ENCODE results near the gene HK2.

The HK2 gene

DNA sequence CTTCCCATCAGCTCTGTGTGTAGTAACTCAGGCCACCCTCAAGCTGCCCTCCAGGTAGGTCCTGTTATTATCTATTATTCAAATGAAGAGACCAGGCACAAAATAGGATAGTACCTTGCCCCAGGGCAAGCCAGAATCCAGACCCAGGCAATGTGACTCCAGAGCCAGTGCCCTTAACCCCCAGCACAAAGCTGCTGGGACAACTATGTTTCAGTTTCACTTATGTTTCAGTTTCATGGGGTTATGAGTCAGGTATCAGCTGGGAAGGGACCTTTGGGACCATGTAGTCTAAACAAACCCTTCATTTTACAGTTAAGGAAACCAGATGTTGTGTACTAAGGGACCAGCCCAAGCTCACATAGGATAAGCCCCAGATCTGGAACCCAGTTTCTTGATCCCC is 10.0 kb downstream of the HK2 start:
- no peak overlapping the region for H3K4me3 ChIP-seq (replicated peaks; ENCODE audit: insufficient read depth, low read length)
- DNase-seq (ENCODE audit: low read depth in 1 of 2, low spot score in 1 of 2) = no peak
- H3K27me3 ChIP-seq (ENCODE audit: insufficient read depth, poor library complexity, severe bottlenecking) = no peaks in the 10 kb centered on the region
- no peak for TF ChIP-seq SPI1 (IDR thresholded peaks at IDR 0.05; ENCODE audit: borderline replicate concordance, low read depth)
- no peak for TF ChIP-seq POLR2AphosphoS5 (IDR thresholded peaks at IDR 0.05; ENCODE audit: low read depth)
- TF ChIP-seq GABPA (IDR thresholded peaks at IDR 0.05; ENCODE audit: low read depth) = no peak
- TF ChIP-seq REST (IDR thresholded peaks at IDR 0.05; ENCODE audit: insufficient replicate concordance, low read depth) = no peak
- TF ChIP-seq, protein P1, sequence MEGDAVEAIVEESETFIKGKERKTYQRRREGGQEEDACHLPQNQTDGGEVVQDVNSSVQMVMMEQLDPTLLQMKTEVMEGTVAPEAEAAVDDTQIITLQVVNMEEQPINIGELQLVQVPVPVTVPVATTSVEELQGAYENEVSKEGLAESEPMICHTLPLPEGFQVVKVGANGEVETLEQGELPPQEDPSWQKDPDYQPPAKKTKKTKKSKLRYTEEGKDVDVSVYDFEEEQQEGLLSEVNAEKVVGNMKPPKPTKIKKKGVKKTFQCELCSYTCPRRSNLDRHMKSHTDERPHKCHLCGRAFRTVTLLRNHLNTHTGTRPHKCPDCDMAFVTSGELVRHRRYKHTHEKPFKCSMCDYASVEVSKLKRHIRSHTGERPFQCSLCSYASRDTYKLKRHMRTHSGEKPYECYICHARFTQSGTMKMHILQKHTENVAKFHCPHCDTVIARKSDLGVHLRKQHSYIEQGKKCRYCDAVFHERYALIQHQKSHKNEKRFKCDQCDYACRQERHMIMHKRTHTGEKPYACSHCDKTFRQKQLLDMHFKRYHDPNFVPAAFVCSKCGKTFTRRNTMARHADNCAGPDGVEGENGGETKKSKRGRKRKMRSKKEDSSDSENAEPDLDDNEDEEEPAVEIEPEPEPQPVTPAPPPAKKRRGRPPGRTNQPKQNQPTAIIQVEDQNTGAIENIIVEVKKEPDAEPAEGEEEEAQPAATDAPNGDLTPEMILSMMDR (IDR thresholded peaks at IDR 0.05; ENCODE audit: insufficient read depth, low read length) = no peak
- H3K27ac ChIP-seq (replicated peaks) = no peak overlapping the region

DNA sequence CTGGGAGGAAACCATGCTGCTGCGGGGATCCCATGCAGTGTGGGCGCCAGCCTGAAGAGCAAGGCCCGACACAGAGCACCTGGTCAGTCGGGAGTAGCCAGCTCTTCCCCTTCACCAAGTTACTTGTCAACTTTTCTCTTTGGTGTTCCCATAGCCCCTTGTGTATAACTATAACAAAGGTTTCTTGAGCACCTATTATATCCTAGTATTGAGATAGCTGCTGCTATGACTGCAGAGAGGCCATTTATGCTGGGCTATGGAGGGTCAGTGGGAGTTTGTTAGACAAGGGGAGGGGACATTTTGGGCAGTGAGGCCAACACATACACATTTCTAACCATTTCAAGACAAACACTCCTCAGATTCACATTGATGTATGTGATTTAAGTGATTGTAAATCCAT is 10.8 kb downstream of the HK2 start:
- TF ChIP-seq GABPA (IDR thresholded peaks at IDR 0.05; ENCODE audit: low read depth) (no peak), REST (IDR thresholded peaks at IDR 0.05; ENCODE audit: insufficient replicate concordance, low read depth) (no peak), SPI1 (IDR thresholded peaks at IDR 0.05; ENCODE audit: borderline replicate concordance, low read depth) (no peak), POLR2AphosphoS5 (IDR thresholded peaks at IDR 0.05; ENCODE audit: low read depth) (no peak)
- TF ChIP-seq, protein P1 (IDR thresholded peaks at IDR 0.05; ENCODE audit: insufficient read depth, low read length) = no peak
- H3K4me3 ChIP-seq (replicated peaks; ENCODE audit: insufficient read depth, low read length) = no peak overlapping the region
- no peak overlapping the region for H3K27ac ChIP-seq (replicated peaks)
- DNase-seq (ENCODE audit: low read depth in 1 of 2, low spot score in 1 of 2) = no peak
- no peaks in the 10 kb centered on the region for H3K27me3 ChIP-seq (ENCODE audit: insufficient read depth, poor library complexity, severe bottlenecking)

- peak overlapping the region; percentile 9; the same call in 1 of the 2 replicates for H3K27ac ChIP-seq (replicated peaks)
- H3K4me3 ChIP-seq (replicated peaks; ENCODE audit: insufficient read depth, low read length) = no peak overlapping the region
- H3K27me3 ChIP-seq (ENCODE audit: insufficient read depth, poor library complexity, severe bottlenecking) = no peaks in the 10 kb centered on the region
- DNase-seq (ENCODE audit: low read depth in 1 of 2, low spot score in 1 of 2) = peak in 1 of 2 experiments; percentile 84
- TF ChIP-seq POLR2AphosphoS5 (IDR thresholded peaks at IDR 0.05; ENCODE audit: low read depth) (peak; percentile 37; the same call in 1 of the 2 replicates), SPI1 (IDR thresholded peaks at IDR 0.05; ENCODE audit: borderline replicate concordance, low read depth) (peak; percentile 48; the same call in 1 of the 2 replicates), GABPA (IDR thresholded peaks at IDR 0.05; ENCODE audit: low read depth) (no peak), REST (IDR thresholded peaks at IDR 0.05; ENCODE audit: insufficient replicate concordance, low read depth) (no peak)
- TF ChIP-seq, protein P1 (IDR thresholded peaks at IDR 0.05; ENCODE audit: insufficient read depth, low read length) = no peak
These were observed 11.4 kb downstream of the HK2 start for GRCh38 chr2:74845217-74845751.
